HG02973 (cell line): ENCODE measurements around the gene FGFR1OP2.
A peak's percentile ranks its signal among the peaks of the same experiment; 100 is the strongest.
"Not testable (repeated sequence)": the region's sequence is repeated elsewhere in the genome, so short reads cannot be mapped to it uniquely, and the experiment has no call there.

Experiments used
- ATAC-seq: cut with Tn5 transposase; IDR thresholded peaks from one replicate; pipeline ENCODE4 v1.9.1; 2021; ENCODE audit warnings: moderate library complexity; ENCODE audit not compliant: unreplicated experiment

The FGFR1OP2 gene

GRCh38 chr12:26940516-26941214 lies 2.4 kb downstream of the FGFR1OP2 start:
- ATAC-seq, result no peak

GRCh38 chr12:26941215-26941594 lies 2.9 kb downstream of the FGFR1OP2 start:
- no peak for ATAC-seq

GRCh38 chr12:26948309-26948708 lies 10.0 kb downstream of the FGFR1OP2 start:
- ATAC-seq, result no peak

- no peak for ATAC-seq
Observed at GRCh38 chr12:26953447-26953846, 15.2 kb downstream of the FGFR1OP2 start.

- ATAC-seq, result no peak
Observed at GRCh38 chr12:26954027-26954426, 15.8 kb downstream of the FGFR1OP2 start.

- ATAC-seq, result not testable (repeated sequence)
Observed at GRCh38 chr12:26961391-26961790, 23.1 kb downstream of the FGFR1OP2 start.

GRCh38 chr12:26961803-26962202 lies 23.5 kb downstream of the FGFR1OP2 start:
- ATAC-seq, result no peak

- no peak for ATAC-seq
Observed at GRCh38 chr12:26963413-26963812, 25.1 kb downstream of the FGFR1OP2 start.

GRCh38 chr12:26966842-26967241 lies 28.6 kb downstream of the FGFR1OP2 start:
- no peak for ATAC-seq

- no peak for ATAC-seq
Observed at GRCh38 chr12:26970136-26970535, 31.9 kb downstream of the FGFR1OP2 start.

- ATAC-seq, result peak; percentile 96
Observed at GRCh38 chr12:26971963-26972362, 33.7 kb downstream of the FGFR1OP2 start.

- ATAC-seq, result no peak
Observed at GRCh38 chr12:26976687-26977086, 38.4 kb downstream of the FGFR1OP2 start.

- no peak for ATAC-seq
Observed at GRCh38 chr12:26978801-26979200, 40.5 kb downstream of the FGFR1OP2 start.

- no peak for ATAC-seq
Observed at GRCh38 chr12:26979733-26980132, 41.5 kb downstream of the FGFR1OP2 start.

GRCh38 chr12:26982866-26983265 lies 44.6 kb downstream of the FGFR1OP2 start:
- no peak for ATAC-seq

GRCh38 chr12:26987634-26988424 lies 49.6 kb downstream of the FGFR1OP2 start:
- ATAC-seq, result no peak

- no peak for ATAC-seq
Observed at GRCh38 chr12:26988703-26989102, 50.4 kb downstream of the FGFR1OP2 start.

- ATAC-seq, result no peak
Observed at GRCh38 chr12:26989873-26990272, 51.6 kb downstream of the FGFR1OP2 start.

- no peak for ATAC-seq
Observed at GRCh38 chr12:26991826-26992225, 53.6 kb downstream of the FGFR1OP2 start.

- no peak for ATAC-seq
Observed at GRCh38 chr12:26994109-26994508, 55.8 kb downstream of the FGFR1OP2 start.

- ATAC-seq, result no peak
Observed at GRCh38 chr12:26995706-26996105, 57.4 kb downstream of the FGFR1OP2 start.

- ATAC-seq, result no peak
Observed at GRCh38 chr12:26997003-26997402, 58.7 kb downstream of the FGFR1OP2 start.
